BE2C (cell line): ENCODE results near the gene TRPV4.

Source experiments
- DNase-seq: peaks from one replicate; pipeline ENCODE4 v3.0.0-alpha.2; 2020
- H3K27me3 ChIP-seq: fragments of 250-450 bp; sonication (Bioruptor Pico); 2 replicates; pipeline ENCODE4 v1.5.1; 2020; ENCODE audit warnings: mild to moderate bottlenecking
- H3K36me3 ChIP-seq: fragments of 250-450 bp; sonication (Bioruptor Pico); 2 replicates; pipeline ENCODE4 v1.5.1; 2020; ENCODE audit warnings: mild to moderate bottlenecking
- H3K4me1 ChIP-seq: fragments of 250-450 bp; sonication (Bioruptor Pico); 2 replicates; pipeline ENCODE4 v1.5.1; 2020
- H3K4me3 ChIP-seq: 2 replicates; pipeline ENCODE4 v1.5.1; 2011; ENCODE audit warnings: low read depth, low read length
- H3K9me3 ChIP-seq: fragments of 250-450 bp; sonication (Bioruptor Pico); 2 replicates; pipeline ENCODE4 v1.5.1; 2020
- TF ChIP-seq, protein P1 (sequence below): IDR thresholded peaks from 2 replicates; pipeline ENCODE4 v1.5.1; 2012; ENCODE audit warnings: mild to moderate bottlenecking, low read depth, low read length

Gene TRPV4

DNA sequence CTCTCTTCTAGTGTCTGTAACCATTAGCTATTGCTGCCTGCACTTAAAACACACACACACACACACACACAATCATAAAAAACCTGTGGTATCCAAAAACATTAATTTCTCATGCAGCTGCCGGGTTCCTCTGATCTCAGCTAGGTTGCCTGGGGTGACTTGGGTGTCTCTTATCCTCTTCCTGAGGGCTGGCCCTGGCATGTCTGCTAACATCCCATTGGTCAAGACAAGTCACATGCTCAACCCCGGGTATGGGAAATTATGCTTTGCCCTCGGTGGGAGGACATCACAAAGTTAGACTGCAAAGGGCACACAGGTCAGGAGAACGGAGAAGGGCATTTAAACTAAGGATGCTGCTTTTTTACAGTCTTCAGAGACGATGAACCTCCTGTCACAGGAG is 55.7 kb downstream of the TRPV4 start:
- TF ChIP-seq, protein P1, sequence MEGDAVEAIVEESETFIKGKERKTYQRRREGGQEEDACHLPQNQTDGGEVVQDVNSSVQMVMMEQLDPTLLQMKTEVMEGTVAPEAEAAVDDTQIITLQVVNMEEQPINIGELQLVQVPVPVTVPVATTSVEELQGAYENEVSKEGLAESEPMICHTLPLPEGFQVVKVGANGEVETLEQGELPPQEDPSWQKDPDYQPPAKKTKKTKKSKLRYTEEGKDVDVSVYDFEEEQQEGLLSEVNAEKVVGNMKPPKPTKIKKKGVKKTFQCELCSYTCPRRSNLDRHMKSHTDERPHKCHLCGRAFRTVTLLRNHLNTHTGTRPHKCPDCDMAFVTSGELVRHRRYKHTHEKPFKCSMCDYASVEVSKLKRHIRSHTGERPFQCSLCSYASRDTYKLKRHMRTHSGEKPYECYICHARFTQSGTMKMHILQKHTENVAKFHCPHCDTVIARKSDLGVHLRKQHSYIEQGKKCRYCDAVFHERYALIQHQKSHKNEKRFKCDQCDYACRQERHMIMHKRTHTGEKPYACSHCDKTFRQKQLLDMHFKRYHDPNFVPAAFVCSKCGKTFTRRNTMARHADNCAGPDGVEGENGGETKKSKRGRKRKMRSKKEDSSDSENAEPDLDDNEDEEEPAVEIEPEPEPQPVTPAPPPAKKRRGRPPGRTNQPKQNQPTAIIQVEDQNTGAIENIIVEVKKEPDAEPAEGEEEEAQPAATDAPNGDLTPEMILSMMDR = no peak
- H3K9me3 ChIP-seq = no peaks in the 10 kb centered on the region
- H3K4me3 ChIP-seq = peak overlapping the region; percentile 13; the same call in 1 of the 2 replicates
- peaks cover 24% of the 10 kb centered on the region for H3K36me3 ChIP-seq
- H3K27me3 ChIP-seq = no peaks in the 10 kb centered on the region; the same call in 1 of the 2 replicates
- DNase-seq = peak; percentile 73
- peaks cover 36% of the 10 kb centered on the region for H3K4me1 ChIP-seq

DNA sequence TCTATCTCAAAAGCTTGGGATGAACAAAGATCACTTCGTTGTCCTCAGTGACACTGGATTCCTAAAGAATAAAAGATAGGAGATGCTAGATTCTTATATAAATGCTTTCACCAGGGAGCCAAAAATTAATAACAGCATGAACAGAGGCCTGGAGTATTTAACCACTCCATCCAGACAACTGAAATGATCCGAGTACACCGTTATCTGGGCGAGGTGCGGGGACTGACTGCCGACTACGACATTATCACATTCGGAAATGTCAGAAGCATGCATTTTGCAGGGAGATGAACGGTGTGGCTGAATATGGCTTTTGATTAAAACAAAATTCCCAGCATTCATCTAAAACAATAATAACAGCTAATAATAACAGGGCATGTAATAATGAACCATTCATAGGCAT is 56.6 kb downstream of the TRPV4 start:
- Histone ChIP-seq H3K27me3 (no peaks in the 10 kb centered on the region; the same call in 1 of the 2 replicates), H3K4me1 (peaks cover 39% of the 10 kb centered on the region), H3K4me3 (no peak overlapping the region), H3K9me3 (no peaks in the 10 kb centered on the region), H3K36me3 (peaks cover 33% of the 10 kb centered on the region)
- DNase-seq = peak; percentile 30
- TF ChIP-seq, protein P1 = no peak

DNA sequence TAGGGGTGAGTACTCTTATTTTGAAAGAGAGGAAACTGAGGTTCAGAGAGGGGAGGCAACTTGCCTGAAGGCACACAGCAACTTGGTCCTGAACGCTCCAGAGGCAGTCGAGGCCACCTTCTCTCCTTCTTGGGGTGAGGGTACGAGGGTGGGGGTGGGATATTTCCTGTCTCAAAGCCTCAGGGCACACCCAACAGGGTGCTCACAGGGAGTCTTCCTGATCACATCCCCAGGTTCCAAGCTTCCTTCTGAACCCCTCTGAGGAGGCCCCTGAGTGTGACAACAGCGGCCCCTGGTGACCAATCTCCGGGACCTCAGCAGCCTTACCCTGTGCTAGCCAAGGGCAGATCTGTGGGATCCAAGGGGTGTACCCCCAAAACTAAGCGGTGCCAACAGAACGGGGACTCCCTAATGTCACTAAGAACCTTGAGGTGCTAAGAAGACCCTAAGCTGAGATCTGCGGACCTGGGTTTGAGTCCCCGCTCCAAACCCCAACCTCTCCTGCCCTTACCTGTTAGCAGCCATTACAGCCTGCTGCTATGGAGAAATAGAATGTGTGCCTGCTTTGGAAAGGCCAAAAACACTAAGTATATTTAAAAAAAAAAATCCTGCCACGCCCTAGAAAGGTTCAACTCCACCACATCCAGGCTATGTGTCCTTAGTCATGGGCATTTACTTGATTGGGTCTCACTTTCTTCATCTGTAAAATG is 57.9 kb downstream of the TRPV4 start:
- Histone ChIP-seq H3K4me1 (peaks cover 42% of the 10 kb centered on the region), H3K27me3 (no peaks in the 10 kb centered on the region), H3K9me3 (no peaks in the 10 kb centered on the region), H3K36me3 (peaks cover 45% of the 10 kb centered on the region), H3K4me3 (no peak overlapping the region)
- peak; percentile 77 for DNase-seq
- TF ChIP-seq, protein P1 = peak; percentile 91

DNA sequence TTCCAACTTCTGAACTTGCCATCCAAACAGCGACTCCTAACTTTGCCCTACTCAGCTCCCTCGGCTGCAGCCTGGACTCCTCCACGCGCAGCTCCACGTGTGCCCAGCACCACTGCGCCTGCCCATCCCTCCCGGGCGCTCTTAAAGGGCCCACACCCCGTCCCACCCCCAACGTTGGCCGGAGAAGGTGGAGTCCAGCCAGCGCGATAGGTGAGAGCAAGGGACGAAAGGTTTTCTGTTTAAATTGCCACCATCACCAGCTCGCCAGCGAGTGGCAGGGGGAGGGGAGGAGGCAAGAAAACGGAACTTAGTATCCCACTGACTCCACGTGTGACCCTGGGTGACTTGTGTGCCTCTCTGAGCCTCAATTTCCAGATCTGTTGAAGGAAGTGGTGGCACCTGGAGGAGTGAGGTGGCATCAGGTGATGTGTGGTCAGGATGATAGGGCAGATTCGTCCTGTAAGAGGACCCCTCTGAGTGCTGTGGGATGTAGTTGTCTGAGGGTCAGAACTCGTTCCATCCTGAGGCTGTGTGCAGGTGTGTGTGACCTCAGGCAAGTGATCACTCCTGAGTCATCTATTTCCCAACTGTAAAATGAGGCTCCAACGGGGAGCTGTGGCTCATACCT is 59.7 kb downstream of the TRPV4 start:
- no peak for DNase-seq
- TF ChIP-seq, protein P1 = no peak
- Histone ChIP-seq H3K4me1 (peaks cover 56% of the 10 kb centered on the region), H3K9me3 (no peaks in the 10 kb centered on the region), H3K36me3 (peaks cover 63% of the 10 kb centered on the region), H3K4me3 (no peak overlapping the region), H3K27me3 (no peaks in the 10 kb centered on the region)

DNA sequence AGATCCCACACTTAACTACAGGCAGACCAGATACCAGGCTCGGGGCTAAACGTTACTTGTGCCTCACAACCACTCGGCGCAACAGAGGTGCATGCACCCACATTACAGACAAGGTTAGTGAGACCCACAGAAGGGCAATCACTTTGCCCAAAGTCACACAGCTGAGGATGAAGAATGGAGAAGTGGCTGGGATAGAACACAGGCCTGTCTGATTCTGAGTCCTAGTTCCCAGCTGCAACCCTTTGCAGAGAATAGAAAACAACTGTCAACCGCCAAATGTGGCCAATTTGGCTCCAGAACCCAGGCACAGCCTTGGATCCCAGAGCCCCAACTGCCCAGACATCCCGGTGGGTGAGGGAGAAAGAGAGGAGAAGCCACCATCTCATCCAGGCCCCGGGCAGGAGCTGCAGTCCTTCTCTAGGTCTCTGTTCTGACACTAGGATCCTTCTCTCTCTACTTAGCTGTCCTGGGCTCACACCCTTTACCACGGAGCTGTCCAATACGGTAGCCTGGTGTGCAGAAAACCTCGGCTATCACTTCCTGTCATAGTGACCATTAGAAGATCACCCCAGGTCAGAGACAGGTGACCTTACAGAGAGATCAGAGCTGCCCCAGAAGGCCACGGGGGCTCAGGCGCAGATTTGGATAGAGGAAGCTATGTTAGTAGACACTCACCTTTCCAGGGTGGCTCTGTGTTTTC is 60.4 kb downstream of the TRPV4 start:
- Histone ChIP-seq H3K9me3 (no peaks in the 10 kb centered on the region), H3K27me3 (no peaks in the 10 kb centered on the region), H3K4me1 (peaks cover 62% of the 10 kb centered on the region), H3K4me3 (no peak overlapping the region), H3K36me3 (peaks cover 70% of the 10 kb centered on the region)
- TF ChIP-seq, protein P1 = no peak
- DNase-seq = no peak
